ENCODE results near the gene BUD13. TPM values are rescaled to one million over a fixed set of nuclear protein-coding genes. Genes with fewer than 3 reads are reported as not detected.

The BUD13 gene
- total and polyA plus RNA-seq, 9 of the 15 experiments (the other 6 are each of a cell fraction or from before 2014, with no cell fraction given): 9.5 to 34.1 (median 27.1) TPM

DNA sequence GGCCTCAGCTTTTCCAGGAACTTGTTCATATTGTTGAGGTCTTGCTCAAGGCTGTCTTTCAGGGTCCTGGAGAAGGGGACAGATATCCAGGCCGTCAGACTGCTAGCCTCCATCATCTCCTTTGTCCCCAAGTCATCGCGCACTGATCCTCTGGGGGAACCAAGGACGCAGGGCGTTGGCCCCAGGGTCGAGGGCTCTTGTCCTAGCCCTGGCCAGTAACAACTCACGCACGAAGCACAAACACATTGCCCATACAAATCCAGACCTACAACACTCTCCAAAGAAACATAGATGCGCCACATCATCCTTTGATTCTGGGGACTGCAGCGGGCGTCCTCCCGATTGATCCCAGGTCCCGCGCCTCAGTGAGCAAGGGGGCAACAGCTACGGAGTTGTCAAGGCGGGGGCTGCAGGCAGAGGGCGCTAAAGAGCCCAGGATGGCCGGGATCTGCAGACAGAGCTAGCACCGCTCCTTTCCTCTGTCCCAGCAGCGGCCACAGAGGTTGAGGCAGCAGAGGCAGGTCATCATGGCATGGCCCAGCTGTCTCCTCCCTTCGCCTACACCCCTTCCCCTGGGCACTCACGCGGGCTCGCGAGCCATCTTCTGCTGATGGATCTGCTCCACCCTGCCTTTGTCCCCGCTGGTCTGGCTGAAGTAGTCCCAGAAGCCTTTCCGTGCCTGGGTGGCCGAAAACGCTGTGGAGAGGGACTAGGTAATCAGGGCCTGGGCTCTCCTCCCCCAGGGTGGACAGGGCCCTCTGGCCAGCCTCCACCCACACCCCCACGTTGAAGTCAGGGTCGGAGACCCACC, 18.4 kb upstream of the BUD13 start (continued):
- no peak for TF ChIP-seq ZNF133 (CRISPR knock-in tag; IDR thresholded peaks at IDR 0.05)
- TF ChIP-seq, protein P1, sequence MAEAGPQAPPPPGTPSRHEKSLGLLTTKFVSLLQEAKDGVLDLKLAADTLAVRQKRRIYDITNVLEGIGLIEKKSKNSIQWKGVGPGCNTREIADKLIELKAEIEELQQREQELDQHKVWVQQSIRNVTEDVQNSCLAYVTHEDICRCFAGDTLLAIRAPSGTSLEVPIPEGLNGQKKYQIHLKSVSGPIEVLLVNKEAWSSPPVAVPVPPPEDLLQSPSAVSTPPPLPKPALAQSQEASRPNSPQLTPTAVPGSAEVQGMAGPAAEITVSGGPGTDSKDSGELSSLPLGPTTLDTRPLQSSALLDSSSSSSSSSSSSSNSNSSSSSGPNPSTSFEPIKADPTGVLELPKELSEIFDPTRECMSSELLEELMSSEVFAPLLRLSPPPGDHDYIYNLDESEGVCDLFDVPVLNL (CRISPR knock-in tag; IDR thresholded peaks at IDR 0.05; ENCODE audit: low read depth): no peak
- TF ChIP-seq SRSF7 (optimal IDR thresholded peaks at IDR 0.05; ENCODE audit: low read depth, low read length): no peak
- TF ChIP-seq STAG1 (CRISPR knock-in tag; IDR thresholded peaks at IDR 0.05; ENCODE audit: borderline replicate concordance): peak; percentile 50; the same call in 1 of the 2 replicates
- TF ChIP-seq, protein P2, sequence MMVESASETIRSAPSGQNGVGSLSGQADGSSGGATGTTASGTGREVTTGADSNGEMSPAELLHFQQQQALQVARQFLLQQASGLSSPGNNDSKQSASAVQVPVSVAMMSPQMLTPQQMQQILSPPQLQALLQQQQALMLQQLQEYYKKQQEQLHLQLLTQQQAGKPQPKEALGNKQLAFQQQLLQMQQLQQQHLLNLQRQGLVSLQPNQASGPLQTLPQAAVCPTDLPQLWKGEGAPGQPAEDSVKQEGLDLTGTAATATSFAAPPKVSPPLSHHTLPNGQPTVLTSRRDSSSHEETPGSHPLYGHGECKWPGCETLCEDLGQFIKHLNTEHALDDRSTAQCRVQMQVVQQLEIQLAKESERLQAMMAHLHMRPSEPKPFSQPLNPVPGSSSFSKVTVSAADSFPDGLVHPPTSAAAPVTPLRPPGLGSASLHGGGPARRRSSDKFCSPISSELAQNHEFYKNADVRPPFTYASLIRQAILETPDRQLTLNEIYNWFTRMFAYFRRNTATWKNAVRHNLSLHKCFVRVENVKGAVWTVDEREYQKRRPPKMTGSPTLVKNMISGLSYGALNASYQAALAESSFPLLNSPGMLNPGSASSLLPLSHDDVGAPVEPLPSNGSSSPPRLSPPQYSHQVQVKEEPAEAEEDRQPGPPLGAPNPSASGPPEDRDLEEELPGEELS (CRISPR knock-in tag; IDR thresholded peaks at IDR 0.05; ENCODE audit: borderline replicate concordance): no peak
- TF ChIP-seq ZNF12 (CRISPR knock-in tag; IDR thresholded peaks at IDR 0.05): peak; percentile 33; the same call in 1 of the 2 replicates
- TF ChIP-seq, protein P3, sequence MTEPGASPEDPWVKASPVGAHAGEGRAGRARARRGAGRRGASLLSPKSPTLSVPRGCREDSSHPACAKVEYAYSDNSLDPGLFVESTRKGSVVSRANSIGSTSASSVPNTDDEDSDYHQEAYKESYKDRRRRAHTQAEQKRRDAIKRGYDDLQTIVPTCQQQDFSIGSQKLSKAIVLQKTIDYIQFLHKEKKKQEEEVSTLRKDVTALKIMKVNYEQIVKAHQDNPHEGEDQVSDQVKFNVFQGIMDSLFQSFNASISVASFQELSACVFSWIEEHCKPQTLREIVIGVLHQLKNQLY (CRISPR knock-in tag; conservative IDR thresholded peaks at IDR 0.05): no peak
- TF ChIP-seq, protein P4, sequence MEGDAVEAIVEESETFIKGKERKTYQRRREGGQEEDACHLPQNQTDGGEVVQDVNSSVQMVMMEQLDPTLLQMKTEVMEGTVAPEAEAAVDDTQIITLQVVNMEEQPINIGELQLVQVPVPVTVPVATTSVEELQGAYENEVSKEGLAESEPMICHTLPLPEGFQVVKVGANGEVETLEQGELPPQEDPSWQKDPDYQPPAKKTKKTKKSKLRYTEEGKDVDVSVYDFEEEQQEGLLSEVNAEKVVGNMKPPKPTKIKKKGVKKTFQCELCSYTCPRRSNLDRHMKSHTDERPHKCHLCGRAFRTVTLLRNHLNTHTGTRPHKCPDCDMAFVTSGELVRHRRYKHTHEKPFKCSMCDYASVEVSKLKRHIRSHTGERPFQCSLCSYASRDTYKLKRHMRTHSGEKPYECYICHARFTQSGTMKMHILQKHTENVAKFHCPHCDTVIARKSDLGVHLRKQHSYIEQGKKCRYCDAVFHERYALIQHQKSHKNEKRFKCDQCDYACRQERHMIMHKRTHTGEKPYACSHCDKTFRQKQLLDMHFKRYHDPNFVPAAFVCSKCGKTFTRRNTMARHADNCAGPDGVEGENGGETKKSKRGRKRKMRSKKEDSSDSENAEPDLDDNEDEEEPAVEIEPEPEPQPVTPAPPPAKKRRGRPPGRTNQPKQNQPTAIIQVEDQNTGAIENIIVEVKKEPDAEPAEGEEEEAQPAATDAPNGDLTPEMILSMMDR (IDR thresholded peaks at IDR 0.05 in 2 of 3, conservative IDR thresholded peaks at IDR 0.05 in 1 of 3; ENCODE audit: insufficient read depth in 2 of 3, low read depth in 1 of 3, low read length in 3 of 3): peak; percentile 91 to 94 (median 93)
- no peak for TF ChIP-seq ZNF224 (CRISPR knock-in tag; IDR thresholded peaks at IDR 0.05)
- 0 out of 2 replicates have a peak, but pooled peaks have one; percentile 20 for TF ChIP-seq RBFOX2 (IDR thresholded peaks at IDR 0.05; ENCODE audit: low read depth, low read length)
- no peak for TF ChIP-seq ETV5 (CRISPR knock-in tag; IDR thresholded peaks at IDR 0.05; ENCODE audit: low read depth)
- TF ChIP-seq SP1 (CRISPR knock-in tag; IDR thresholded peaks at IDR 0.05): 0 out of 2 replicates have a peak, but pooled peaks have one; percentile 29
- TF ChIP-seq BHLHE40 (IDR thresholded peaks at IDR 0.05; ENCODE audit: low read length): 0 out of 2 replicates have a peak, but pooled peaks have one; percentile 18
